Esophagus muscularis mucosa (tissue), 3 donors: ENCODE measurements around the gene DNAJA1.

Experiments
- CTCF ChIP-seq, 3 experiments: fragments of 200-600 bp in 2 of 3; fragments of 450-650 bp in 1 of 3; sonication (generic) in 2 of 3; IDR thresholded peaks; one replicate each; pipeline ENCODE4 v1.5.1; 2017 to 2019; ENCODE audit warnings: antibody characterized with exemption in 3 of 3, mild to moderate bottlenecking in 2 of 3, moderate library complexity in 1 of 3
- POLR2A ChIP-seq: fragments of 450-650 bp; IDR thresholded peaks from one replicate; pipeline ENCODE4 v1.6.1; 2017; ENCODE audit warnings: antibody characterized with exemption, moderate library complexity, mild to moderate bottlenecking, low read depth
- POLR2AphosphoS5 ChIP-seq, 2 donors: sonication (generic); formaldehyde crosslinking; IDR thresholded peaks; one replicate each; pipeline ENCODE4 v1.6.1; 2017; ENCODE audit warnings: antibody characterized with exemption in 2 of 2

DNA sequence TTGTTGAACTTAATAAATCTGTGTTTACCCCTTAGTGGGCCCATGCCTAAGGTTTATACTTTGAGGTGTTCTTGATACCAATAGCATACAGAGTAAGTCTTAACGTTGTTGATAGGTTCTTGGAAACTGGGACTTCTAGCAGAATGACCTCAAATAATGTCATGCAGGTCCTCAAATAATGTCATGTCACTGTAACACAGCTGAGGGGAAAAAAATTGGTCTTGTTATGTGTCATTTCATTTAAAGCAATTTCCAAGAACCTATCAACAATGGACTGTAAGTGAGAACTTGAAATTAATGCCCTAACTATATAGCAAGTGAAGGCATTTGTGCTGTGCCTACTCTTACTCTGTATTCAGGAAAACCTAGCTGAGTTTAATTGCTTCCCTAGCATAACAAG, 7.2 kb downstream of the DNAJA1 start:
- TF ChIP-seq CTCF (IDR thresholded peaks at IDR 0.05) (no peak), POLR2A (no peak), POLR2AphosphoS5 (IDR thresholded peaks at IDR 0.05) (no peak)
